Astrocyte (in vitro differentiated cells and primary cell): ENCODE results near the gene CDKL4. TPM values are rescaled to one million over a fixed set of nuclear protein-coding genes. Genes with fewer than 3 reads are reported as not detected.

ENCODE experiments used
- DNase-seq: peaks from one replicate; pipeline ENCODE4 v3.0.0-alpha.2; 2010; ENCODE audit warnings: low read depth
- FAIRE-seq: peaks from 2 replicates; lab custom pipeline; 2011; peaks lifted over from hg19 to GRCh38; lab: Jason Lieb, UNC
- H2AFZ ChIP-seq: 2 replicates; pipeline ENCODE4 v1.6.0; 2012; ENCODE audit warnings: low read depth, low read length, inconsistent platforms
- H3K27ac ChIP-seq: 2 replicates; pipeline ENCODE4 v1.5.1; 2011; ENCODE audit warnings: low read depth, low read length, inconsistent platforms
- H3K27me3 ChIP-seq: 2 replicates; pipeline ENCODE4 v1.6.0; 2011; ENCODE audit warnings: low read length, inconsistent platforms; ENCODE audit not compliant: insufficient read depth
- H3K36me3 ChIP-seq: 2 replicates; pipeline ENCODE4 v1.5.1; 2011; ENCODE audit warnings: low read length, inconsistent platforms; ENCODE audit not compliant: insufficient read depth
- H3K4me1 ChIP-seq: 2 replicates; pipeline ENCODE4 v1.5.1; 2011; ENCODE audit warnings: low read length, inconsistent platforms; ENCODE audit not compliant: insufficient read depth
- H3K4me2 ChIP-seq: 2 replicates; pipeline ENCODE4 v1.6.0; 2012; ENCODE audit warnings: low read length, inconsistent platforms
- H3K4me3 ChIP-seq: 2 replicates; pipeline ENCODE4 v1.5.1; 2011; ENCODE audit warnings: low read depth, mild to moderate bottlenecking, low read length, inconsistent platforms; ENCODE audit not compliant: insufficient read depth
- H3K79me2 ChIP-seq: 2 replicates; pipeline ENCODE4 v1.6.0; 2012; ENCODE audit warnings: mild to moderate bottlenecking, low read length, inconsistent platforms; ENCODE audit not compliant: insufficient read depth
- H3K9ac ChIP-seq: 2 replicates; pipeline ENCODE4 v1.6.0; 2012; ENCODE audit warnings: mild to moderate bottlenecking, low read length, inconsistent platforms
- H3K9me3 ChIP-seq: 2 replicates; pipeline ENCODE4 v1.5.1; 2012; ENCODE audit warnings: low read depth, mild to moderate bottlenecking, low read length, inconsistent platforms; ENCODE audit not compliant: insufficient read depth
- H4K20me1 ChIP-seq: 2 replicates; pipeline ENCODE4 v1.6.0; 2012; ENCODE audit warnings: low read length, inconsistent platforms; ENCODE audit not compliant: insufficient read depth
- H3K27ac Mint-ChIP-seq: one replicate; pipeline ENCODE4 v1.8.0; 2021; ENCODE audit warnings: mild to moderate bottlenecking, mixed read lengths; ENCODE audit not compliant: unreplicated experiment
- H3K27me3 Mint-ChIP-seq: one replicate; pipeline ENCODE4 v1.8.0; 2021; ENCODE audit warnings: low read depth, mixed read lengths; ENCODE audit not compliant: unreplicated experiment
- H3K36me3 Mint-ChIP-seq: one replicate; pipeline ENCODE4 v1.8.0; 2021; ENCODE audit warnings: low read depth, mixed read lengths; ENCODE audit not compliant: unreplicated experiment
- H3K4me1 Mint-ChIP-seq: one replicate; pipeline ENCODE4 v1.8.0; 2021; ENCODE audit warnings: low read depth, mixed read lengths; ENCODE audit not compliant: unreplicated experiment
- H3K4me3 Mint-ChIP-seq: one replicate; pipeline ENCODE4 v1.8.0; 2021; ENCODE audit warnings: mild to moderate bottlenecking, moderate library complexity, mixed read lengths; ENCODE audit not compliant: unreplicated experiment
- H3K9me3 Mint-ChIP-seq: one replicate; pipeline ENCODE4 v1.8.0; 2021; ENCODE audit warnings: mild to moderate bottlenecking, mixed read lengths; ENCODE audit not compliant: unreplicated experiment
- EZH2 ChIP-seq: IDR thresholded peaks from 2 replicates; pipeline ENCODE4 v1.6.1; 2012; ENCODE audit warnings: mild to moderate bottlenecking, low read length, inconsistent platforms; ENCODE audit not compliant: insufficient read depth
- total RNA-seq: library from RNA; stranded (reverse); gene quantifications from 2 replicates; pipeline ENCODE4 v1.2.1, GENCODE V29; 2021
- TF ChIP-seq, protein P1 (sequence below): IDR thresholded peaks from 2 replicates; pipeline ENCODE4 v1.5.1; 2011; ENCODE audit warnings: low read depth, mild to moderate bottlenecking, inconsistent platforms, low read length, moderate library complexity; ENCODE audit not compliant: insufficient read depth

The CDKL4 gene
- total RNA-seq, 1 donor from 2014 or later = 1.4 TPM

DNA sequence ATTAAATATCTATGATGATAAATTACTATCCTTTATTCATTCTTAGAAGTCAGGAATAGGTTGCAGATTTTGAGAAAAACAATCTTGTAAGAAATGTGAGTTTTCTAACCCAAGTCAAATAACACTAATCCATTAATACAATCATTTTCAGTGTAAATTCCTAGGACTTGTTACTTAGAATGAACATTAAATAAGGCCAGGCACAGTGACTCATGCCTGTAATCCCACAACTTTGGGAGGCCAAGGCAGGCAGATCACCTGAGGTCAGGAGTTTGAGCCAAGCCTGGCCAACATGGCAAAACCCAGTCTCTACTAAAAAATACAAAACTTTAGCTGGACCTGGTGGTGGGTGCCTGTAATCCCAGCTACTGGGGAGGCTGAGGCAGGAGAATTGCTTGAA is 45.8 kb upstream of the CDKL4 start:
- no peaks in the 10 kb centered on the region for H3K79me2 ChIP-seq
- peak; percentile 20 for DNase-seq
- TF ChIP-seq, protein P1, sequence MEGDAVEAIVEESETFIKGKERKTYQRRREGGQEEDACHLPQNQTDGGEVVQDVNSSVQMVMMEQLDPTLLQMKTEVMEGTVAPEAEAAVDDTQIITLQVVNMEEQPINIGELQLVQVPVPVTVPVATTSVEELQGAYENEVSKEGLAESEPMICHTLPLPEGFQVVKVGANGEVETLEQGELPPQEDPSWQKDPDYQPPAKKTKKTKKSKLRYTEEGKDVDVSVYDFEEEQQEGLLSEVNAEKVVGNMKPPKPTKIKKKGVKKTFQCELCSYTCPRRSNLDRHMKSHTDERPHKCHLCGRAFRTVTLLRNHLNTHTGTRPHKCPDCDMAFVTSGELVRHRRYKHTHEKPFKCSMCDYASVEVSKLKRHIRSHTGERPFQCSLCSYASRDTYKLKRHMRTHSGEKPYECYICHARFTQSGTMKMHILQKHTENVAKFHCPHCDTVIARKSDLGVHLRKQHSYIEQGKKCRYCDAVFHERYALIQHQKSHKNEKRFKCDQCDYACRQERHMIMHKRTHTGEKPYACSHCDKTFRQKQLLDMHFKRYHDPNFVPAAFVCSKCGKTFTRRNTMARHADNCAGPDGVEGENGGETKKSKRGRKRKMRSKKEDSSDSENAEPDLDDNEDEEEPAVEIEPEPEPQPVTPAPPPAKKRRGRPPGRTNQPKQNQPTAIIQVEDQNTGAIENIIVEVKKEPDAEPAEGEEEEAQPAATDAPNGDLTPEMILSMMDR = no peak
- TF ChIP-seq EZH2 = no peak
- H3K4me1 Mint-ChIP-seq = no peaks in the 10 kb centered on the region
- H3K27ac Mint-ChIP-seq = no peak overlapping the region
- no peak for FAIRE-seq
- H3K9me3 ChIP-seq = no peaks in the 10 kb centered on the region
- no peaks in the 10 kb centered on the region for H3K27me3 ChIP-seq
- H3K4me2 ChIP-seq = no peak overlapping the region
- H3K27me3 Mint-ChIP-seq = no peaks in the 10 kb centered on the region
- H3K4me3 ChIP-seq = no peak overlapping the region
- no peak overlapping the region for H2AFZ ChIP-seq
- H3K36me3 Mint-ChIP-seq = peaks cover 9% of the 10 kb centered on the region
- H3K4me3 Mint-ChIP-seq = no peak overlapping the region
- H3K36me3 ChIP-seq = peaks cover 37% of the 10 kb centered on the region
- H4K20me1 ChIP-seq = peaks cover 3% of the 10 kb centered on the region
- no peak overlapping the region for H3K9ac ChIP-seq
- H3K27ac ChIP-seq = no peak overlapping the region
- no peaks in the 10 kb centered on the region for H3K9me3 Mint-ChIP-seq
- peaks cover 2% of the 10 kb centered on the region for H3K4me1 ChIP-seq

DNA sequence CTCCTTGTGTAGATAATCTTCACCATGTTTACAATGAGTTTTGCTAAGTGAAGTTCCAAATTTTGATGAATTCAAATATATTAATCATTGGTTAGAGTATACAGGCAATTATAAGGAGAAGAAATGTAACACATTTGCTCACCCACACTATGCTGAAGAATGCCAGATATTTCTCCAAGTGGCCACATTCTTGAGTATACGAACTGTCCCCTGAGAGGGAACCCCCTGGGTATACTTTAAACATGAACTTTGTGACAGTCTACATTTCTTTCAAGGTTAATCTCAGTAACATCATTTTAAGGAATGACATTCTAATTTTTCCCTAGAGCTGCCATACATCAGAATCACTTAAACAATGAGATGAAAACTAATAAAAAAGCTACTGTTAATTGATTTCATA is 39.8 kb upstream of the CDKL4 start:
- H3K27ac Mint-ChIP-seq = peak overlapping the region; percentile 75
- peaks cover 3% of the 10 kb centered on the region for H4K20me1 ChIP-seq
- no peak overlapping the region for H3K4me3 Mint-ChIP-seq
- H3K9me3 Mint-ChIP-seq = no peaks in the 10 kb centered on the region
- peaks cover 31% of the 10 kb centered on the region for H3K36me3 ChIP-seq
- no peak overlapping the region for H3K27ac ChIP-seq
- no peak overlapping the region for H3K4me2 ChIP-seq
- no peaks in the 10 kb centered on the region for H3K79me2 ChIP-seq
- TF ChIP-seq, protein P1 = no peak
- TF ChIP-seq EZH2 = no peak
- DNase-seq (no peak), FAIRE-seq (no peak)
- H3K4me1 Mint-ChIP-seq = peaks cover 12% of the 10 kb centered on the region
- no peaks in the 10 kb centered on the region for H3K9me3 ChIP-seq
- peaks cover 5% of the 10 kb centered on the region for H3K36me3 Mint-ChIP-seq
- H3K27me3 Mint-ChIP-seq = no peaks in the 10 kb centered on the region
- H3K4me3 ChIP-seq = no peak overlapping the region
- no peak overlapping the region for H3K9ac ChIP-seq
- no peak overlapping the region for H2AFZ ChIP-seq
- H3K27me3 ChIP-seq = no peaks in the 10 kb centered on the region
- H3K4me1 ChIP-seq = no peaks in the 10 kb centered on the region

DNA sequence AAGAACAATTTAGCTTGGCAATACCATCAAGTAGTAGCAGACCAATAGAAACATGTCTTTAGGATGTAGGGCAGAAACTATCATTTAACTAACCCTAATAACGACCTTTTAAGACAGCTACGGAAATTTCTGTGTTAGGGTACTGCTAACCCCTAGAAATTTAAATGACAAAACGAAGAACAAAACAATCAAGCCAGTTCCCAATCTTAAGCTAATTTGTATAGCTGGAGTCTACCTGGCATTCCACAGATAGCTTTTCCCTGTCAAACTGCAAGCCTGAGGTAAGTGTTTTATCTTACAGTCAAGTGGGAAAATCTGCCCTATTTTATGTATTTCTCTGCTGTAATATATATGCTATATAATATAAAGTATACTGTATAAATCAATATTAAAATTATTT is 37.6 kb upstream of the CDKL4 start:
- H3K4me1 ChIP-seq = no peaks in the 10 kb centered on the region
- H3K79me2 ChIP-seq = no peaks in the 10 kb centered on the region
- TF ChIP-seq, protein P1 = no peak
- TF ChIP-seq EZH2 = no peak
- H2AFZ ChIP-seq = no peak overlapping the region
- Mint-ChIP-seq H3K9me3 (no peaks in the 10 kb centered on the region), H3K4me1 (peaks cover 12% of the 10 kb centered on the region), H3K27me3 (no peaks in the 10 kb centered on the region), H3K4me3 (no peak overlapping the region), H3K27ac (no peak overlapping the region), H3K36me3 (peaks cover 13% of the 10 kb centered on the region)
- no peak overlapping the region for H3K4me3 ChIP-seq
- no peak overlapping the region for H3K27ac ChIP-seq
- no peaks in the 10 kb centered on the region for H3K9me3 ChIP-seq
- H3K27me3 ChIP-seq = no peaks in the 10 kb centered on the region
- peaks cover 31% of the 10 kb centered on the region for H3K36me3 ChIP-seq
- no peak for DNase-seq
- peaks cover 3% of the 10 kb centered on the region for H4K20me1 ChIP-seq
- no peak overlapping the region for H3K4me2 ChIP-seq
- no peak for FAIRE-seq
- H3K9ac ChIP-seq = no peak overlapping the region
